NB4 (cell line): ENCODE measurements around the gene SYT6.

Experiments used
- MYC ChIP-seq: IDR thresholded peaks from 2 replicates; pipeline ENCODE4 v1.6.1; 2011; ENCODE audit warnings: low read depth, low read length
- POLR2A ChIP-seq: IDR thresholded peaks from 2 replicates; pipeline ENCODE4 v1.6.1; 2011; ENCODE audit warnings: mild to moderate bottlenecking; ENCODE audit not compliant: insufficient read length; ENCODE audit errors: extremely low read depth
- TF ChIP-seq, protein P1 (sequence below): IDR thresholded peaks from one replicate; pipeline ENCODE4 v1.5.1; 2012; ENCODE audit warnings: low read depth, low read length
- TF ChIP-seq, protein P2 (sequence below): IDR thresholded peaks from 2 replicates; pipeline ENCODE4 v1.6.1; 2011; ENCODE audit warnings: low read depth, low read length

DNA sequence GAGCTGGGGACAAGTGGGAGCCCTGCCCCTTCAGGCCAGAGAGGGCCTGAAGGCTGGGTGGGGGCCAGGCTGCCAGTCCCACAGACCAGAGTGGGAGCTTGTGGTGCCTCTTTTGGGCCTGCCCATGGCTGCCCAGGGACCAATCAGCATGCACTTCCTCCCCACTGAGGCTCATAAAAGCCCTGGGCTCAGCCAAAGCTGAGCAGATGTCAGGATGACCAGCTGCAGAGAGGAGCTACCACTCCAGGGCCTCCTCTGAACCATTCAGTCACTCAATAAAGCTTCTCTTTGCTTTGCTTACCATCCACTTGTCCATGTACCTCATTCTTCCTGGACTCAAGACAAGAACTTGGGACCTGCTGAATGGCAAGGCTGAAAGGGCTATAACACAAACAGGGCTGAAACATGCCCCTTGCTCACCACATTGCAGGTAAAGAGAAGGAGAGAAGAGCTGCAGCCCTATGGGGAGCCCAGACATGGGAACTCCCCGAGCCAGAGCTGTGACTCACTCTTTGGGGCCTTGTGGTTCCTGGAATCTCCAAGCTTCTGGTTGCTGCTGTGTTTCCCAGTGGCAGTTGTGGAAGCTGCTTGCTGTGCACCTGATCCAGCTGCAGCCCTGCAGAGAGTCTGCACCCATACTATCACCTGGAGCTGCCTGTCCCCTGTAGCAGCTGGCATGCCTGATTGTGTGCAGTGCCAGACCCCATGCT is 92.4 kb downstream of the SYT6 start:
- TF ChIP-seq, protein P1, sequence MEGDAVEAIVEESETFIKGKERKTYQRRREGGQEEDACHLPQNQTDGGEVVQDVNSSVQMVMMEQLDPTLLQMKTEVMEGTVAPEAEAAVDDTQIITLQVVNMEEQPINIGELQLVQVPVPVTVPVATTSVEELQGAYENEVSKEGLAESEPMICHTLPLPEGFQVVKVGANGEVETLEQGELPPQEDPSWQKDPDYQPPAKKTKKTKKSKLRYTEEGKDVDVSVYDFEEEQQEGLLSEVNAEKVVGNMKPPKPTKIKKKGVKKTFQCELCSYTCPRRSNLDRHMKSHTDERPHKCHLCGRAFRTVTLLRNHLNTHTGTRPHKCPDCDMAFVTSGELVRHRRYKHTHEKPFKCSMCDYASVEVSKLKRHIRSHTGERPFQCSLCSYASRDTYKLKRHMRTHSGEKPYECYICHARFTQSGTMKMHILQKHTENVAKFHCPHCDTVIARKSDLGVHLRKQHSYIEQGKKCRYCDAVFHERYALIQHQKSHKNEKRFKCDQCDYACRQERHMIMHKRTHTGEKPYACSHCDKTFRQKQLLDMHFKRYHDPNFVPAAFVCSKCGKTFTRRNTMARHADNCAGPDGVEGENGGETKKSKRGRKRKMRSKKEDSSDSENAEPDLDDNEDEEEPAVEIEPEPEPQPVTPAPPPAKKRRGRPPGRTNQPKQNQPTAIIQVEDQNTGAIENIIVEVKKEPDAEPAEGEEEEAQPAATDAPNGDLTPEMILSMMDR = no peak
- TF ChIP-seq POLR2A = no peak
- TF ChIP-seq, protein P2, sequence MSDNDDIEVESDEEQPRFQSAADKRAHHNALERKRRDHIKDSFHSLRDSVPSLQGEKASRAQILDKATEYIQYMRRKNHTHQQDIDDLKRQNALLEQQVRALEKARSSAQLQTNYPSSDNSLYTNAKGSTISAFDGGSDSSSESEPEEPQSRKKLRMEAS = no peak
- TF ChIP-seq MYC = no peak
